ENCODE data around the gene TMEM190.

The TMEM190 gene

DNA sequence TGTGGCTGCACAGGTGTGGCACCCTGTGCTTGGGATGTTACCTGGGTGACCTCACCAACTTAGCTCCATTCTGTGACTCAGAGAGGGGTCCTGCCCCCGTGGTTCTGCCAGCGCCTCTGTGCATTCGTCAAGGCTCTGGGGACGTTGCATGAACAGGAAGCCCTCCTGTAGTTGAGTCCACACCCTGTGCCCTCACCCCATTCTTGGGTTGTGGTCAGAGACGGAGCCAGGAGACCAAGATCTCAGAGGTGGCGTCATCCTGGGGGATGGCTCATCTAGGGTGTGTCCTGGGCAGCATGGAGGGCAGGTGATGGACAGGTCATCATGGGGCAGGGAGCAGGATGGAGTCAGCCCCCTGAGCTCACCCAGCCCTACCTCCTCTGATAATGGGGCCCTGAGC, 24.6 kb upstream of the TMEM190 start:
- no peak for DNase-seq (ENCODE audit: low read depth)

DNA sequence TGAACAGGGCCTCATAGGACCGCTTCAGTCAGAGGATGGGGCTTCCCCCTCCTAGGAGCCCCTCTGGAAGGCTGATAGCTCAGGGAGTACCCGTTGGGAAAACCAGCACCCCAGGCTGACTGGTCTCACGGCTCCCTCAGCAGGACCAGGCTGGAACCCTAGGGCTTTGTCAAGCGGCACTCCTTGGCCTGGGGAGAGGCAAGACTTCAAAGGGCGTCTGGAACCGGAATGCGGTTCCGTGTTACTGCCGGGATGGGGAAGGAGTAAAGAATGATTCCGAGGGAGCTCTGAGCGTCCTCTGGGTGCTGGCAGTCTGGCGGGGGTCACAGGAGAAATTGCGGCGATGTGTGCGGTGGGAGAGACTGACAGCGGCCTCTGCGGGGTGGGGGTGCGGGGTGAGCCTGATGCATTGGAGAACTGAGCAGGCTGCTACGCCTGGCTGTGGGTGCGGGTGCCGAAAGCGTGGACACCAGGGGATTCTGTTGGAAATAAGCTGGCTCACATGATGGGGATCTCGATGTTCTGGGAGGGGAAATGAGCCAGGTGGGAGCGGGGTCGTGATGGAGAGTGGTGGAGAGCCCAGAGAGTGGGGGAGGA, 24.0 kb upstream of the TMEM190 start:
- DNase-seq (ENCODE audit: low read depth) = no peak

- DNase-seq (ENCODE audit: low read depth) = no peak
Observed at GRCh38 chr19:55353356-55353802, 23.2 kb upstream of the TMEM190 start.

DNA sequence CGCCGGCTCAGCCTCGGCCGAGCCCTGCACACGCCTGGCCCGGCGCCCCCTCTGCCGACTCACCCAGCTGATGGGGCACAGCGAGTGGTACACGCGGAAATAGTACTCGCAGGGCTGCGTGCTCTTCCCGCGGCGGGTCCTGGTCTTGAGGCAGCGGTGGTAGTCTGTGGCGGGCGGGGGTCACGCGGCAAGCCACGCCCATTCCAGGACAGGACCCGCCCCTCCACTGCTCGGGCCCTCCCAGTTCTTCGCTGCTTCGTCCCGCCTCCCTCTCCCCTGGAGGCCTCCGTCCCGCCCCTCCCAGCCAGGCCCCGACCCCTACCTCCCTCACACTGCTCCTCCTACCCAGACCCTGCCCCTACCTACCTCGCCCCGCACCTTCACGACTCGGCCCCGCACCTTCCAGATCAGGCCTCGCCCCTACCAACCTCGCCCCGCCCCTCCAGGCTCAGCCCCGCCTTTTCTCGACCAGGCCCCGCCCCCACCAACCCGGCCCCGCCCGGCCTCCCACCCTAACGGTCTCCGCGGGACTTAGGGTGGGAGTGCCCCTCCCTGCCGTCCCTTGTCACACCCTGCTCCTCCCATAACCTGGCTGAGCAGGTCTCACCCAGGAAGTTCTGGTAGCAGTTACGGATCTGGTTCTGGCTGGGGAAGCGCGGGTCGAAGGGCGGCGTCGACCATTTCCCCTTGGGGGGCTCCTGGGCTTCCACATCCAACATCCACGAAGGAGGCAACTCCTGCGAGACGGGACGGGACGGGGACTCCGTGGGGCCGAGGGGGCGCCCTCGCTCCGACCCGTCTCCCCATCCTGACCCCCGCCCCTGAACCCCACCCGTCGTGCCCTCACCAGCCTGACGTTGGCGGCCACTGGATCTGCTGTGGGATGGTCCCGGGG, 22.6 kb upstream of the TMEM190 start:
- DNase-seq (ENCODE audit: low read depth) = peak; percentile 27

- DNase-seq (ENCODE audit: low read depth) = no peak
Observed at GRCh38 chr19:55354698-55355212, 21.9 kb upstream of the TMEM190 start, which contains the start of gene COX6B2. COX6B2 (minus strand) TSS chr19:55354719; CDS start chr19:55354521, 198 bp downstream.

DNA sequence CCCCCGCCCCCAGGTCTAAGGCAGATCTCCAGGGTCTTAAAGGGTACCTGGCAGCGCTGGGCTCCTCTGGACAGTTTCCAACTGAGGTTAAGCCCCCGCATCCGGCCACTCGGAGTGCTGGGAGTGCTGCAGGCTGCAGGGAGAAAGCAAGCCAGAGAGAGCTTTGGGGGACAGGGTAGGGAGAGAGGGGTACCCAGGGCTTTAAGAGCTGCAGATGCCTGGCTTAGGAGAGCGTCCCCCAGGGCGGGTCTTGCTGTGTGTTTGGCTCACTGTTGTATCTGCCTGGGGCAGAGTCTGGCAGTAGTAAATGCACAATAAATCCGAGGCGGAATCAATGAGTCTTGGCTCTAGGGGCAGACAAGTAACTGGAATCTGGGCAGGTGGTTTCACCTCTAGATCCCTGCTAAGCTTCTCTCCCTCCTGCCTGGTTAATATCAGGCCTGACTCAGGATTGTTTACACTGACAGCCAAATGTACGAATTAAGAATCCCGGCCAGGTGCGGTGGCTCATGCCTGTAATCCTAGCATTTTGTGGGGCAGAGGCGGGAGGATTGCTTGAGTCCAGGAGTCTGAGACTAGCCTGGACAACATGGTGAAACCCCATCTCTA, 21.3 kb upstream of the TMEM190 start:
- DNase-seq (ENCODE audit: low read depth) = no peak

DNA sequence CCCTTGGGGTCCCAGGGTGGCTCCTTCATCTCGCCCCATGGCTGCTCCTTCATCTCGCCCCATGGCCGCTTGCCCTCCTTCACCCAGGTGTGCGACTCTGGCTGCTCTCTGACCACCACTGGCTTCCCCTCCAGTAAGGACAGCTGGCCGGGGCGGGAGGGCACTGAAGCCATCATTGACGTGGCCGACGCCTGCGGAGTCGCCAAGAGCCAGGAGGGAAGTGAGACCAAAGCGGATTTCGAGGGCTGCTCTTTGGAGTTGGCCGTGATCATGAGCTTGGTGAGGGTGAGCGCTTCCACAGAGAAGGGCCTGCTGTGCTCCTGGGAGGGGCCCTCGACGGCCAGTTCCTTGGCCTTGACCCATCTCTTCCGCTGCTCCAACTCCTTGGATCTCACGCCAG, 18.1 kb upstream of the TMEM190 start:
- DNase-seq (ENCODE audit: low read depth) = no peak

- no peak for DNase-seq (ENCODE audit: low read depth)
Observed at GRCh38 chr19:55358943-55359908, 17.4 kb upstream of the TMEM190 start.

- no peak for DNase-seq (ENCODE audit: low read depth)
Observed at GRCh38 chr19:55360902-55361301, 15.7 kb upstream of the TMEM190 start.

DNA sequence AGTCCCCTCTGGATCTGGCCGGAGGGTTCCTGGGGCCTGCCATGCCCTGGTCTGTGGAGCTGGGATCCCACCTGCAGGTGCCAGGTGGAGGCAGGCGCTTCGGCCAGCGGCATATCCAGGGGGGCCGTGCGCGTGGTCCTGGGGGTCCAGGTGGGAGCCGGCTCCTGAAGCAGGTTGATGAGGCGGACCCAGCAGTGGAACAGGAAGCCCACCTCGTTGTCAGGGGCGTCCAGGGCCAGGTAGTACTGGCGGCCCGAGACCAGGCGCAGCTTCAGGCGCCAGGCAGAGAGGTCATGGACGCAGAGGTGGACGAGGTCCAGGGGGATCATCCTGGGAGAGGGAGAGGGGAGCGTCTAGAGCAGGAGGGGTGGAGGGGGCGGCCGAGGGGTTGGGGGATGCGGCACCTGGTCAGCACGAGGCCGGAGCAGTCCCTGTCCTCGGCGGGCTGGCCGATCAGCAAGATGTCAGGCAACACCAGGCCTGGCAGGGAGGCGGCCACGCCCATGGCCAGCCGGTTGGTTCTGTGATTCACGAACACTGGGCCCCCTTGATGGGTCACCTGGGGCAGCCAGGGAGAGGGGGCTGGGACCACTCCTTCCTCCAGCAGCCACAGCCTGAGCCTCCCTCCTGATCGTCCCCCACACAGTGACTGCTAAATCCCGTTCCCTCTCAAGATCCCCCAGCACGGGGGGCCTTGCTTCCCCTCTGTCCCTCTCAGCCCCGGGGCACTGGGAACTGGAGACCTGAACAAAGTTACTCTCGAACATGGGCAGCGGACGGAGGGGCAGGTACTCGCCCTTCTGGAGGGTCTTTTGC, 14.2 kb upstream of the TMEM190 start:
- DNase-seq (ENCODE audit: low read depth) = no peak

DNA sequence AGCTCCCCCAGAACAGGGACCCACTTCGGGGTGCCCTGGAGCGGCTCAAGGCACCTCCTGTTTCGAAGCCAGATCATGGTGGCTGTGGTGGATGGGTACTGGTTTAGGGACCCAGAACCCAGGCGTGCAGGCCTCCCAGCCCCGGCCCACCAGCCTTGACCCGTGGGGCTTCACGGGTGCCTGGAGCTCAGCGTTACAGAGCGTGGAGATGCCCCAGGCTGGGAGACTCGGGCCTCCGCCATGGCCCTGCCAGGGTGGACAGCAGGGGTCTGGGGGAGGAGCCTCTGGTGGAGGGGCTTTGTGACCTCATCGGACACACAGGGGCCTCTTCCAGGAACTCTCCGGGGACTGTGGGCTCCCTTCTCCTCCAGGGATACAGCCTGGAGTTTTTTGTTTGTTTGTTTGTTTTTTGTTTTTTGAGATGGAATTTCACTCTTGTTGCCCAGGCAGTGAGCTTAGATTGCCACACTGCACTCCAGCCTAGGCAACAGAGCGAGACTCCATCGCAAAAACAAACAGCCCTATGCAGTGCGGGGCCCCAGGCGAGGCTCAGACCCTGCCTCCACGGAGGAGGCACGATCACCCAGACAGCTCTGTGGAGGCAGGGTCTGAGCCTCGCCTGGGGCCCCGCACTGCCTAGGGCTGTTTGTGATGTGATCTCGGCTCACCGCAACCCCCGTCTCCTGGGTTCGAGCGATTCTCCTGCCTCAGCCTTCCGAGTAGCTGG, 13.5 kb upstream of the TMEM190 start, which contains the start of gene GARIN5B:
Gene GARIN5B (minus strand): TSS at position 271 of the 727 bp plus-strand sequence. CDS start 194 bp downstream, at position 77.
- DNase-seq (ENCODE audit: low read depth) = no peak

- DNase-seq (ENCODE audit: low read depth) = no peak
Observed at GRCh38 chr19:55365245-55365644, 11.4 kb upstream of the TMEM190 start.

GRCh38 chr19:55365964-55366363, 10.7 kb upstream of the TMEM190 start:
- DNase-seq (ENCODE audit: low read depth) = no peak

GRCh38 chr19:55366790-55367189, 9.8 kb upstream of the TMEM190 start:
- no peak for DNase-seq (ENCODE audit: low read depth)

GRCh38 chr19:55368106-55368505, 8.5 kb upstream of the TMEM190 start:
- DNase-seq (ENCODE audit: low read depth) = no peak

- no peak for DNase-seq (ENCODE audit: low read depth)
Observed at GRCh38 chr19:55368701-55369563, 7.7 kb upstream of the TMEM190 start.

DNA sequence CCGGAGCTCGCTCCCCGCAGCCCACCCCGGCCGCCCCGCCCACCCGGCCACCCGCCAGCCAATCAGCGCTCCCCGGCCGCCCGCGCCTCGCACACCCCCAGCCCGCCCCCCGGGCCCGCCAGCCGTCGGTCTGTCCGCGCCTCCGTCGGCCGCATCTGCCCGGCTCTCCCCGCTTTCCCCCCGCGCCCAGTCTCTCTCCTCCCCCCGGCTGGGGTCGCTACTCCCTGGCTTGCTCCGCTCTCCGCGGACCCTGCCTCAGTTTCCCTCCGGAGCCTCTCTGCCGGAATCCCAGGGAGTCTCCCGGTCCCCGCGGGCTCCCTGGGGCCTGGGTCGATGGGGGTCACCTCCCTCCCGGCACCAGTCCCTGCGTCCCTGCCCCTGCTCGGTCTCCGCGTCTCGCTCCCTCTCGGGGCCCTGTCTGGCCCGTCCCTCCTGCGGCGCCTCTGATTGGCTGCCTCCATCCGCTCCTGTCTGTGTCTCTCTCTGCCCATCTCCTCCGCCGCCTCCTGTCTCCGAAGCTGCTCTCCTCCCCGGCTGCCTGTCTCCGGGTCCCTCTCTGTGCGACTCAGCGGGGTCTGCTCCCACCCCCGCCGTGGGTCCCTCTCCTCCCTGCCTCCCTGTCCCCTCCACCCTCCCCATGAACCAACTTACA, 6.8 kb upstream of the TMEM190 start:
- no peak for DNase-seq (ENCODE audit: low read depth)

- DNase-seq (ENCODE audit: low read depth) = no peak
Observed at GRCh38 chr19:55370305-55370988, 6.2 kb upstream of the TMEM190 start, which contains the start of gene IL11. IL11 (minus strand) TSS chr19:55370463; CDS start chr19:55370310, 153 bp downstream.

All from activated T-helper 1 cell treated with Interleukin-2 at 50 U/mL for 16 hours (primary cell).